ENCODE results near the gene CDH23. TPM values are rescaled to one million over a fixed set of nuclear protein-coding genes. Genes with fewer than 3 reads are reported as not detected.

Gene CDH23
- total RNA-seq, 2 donors from 2014 or later = 1.7 to 11.2 TPM

- no peak for ATAC-seq
- H3K36me3 Mint-ChIP-seq = peaks cover 31 to 39% of the 10 kb centered on the region in 2 donors
- no peaks in the 10 kb centered on the region for H3K9me3 Mint-ChIP-seq
- no peak for DNase-seq (ENCODE audit: low spot score in 2 of 2)
- peak overlapping the region; percentile 85 to 89 for H3K27ac Mint-ChIP-seq
These were observed 357.3 kb downstream of the CDH23 start for GRCh38 chr10:71753960-71754505.

- ATAC-seq = no peak
- H3K27ac Mint-ChIP-seq = peak overlapping the region in 1 of 2 donors; percentile 85
- H3K36me3 Mint-ChIP-seq = peaks cover 31 to 36% of the 10 kb centered on the region in 2 donors
These were observed 357.8 kb downstream of the CDH23 start for GRCh38 chr10:71754562-71754961.

GRCh38 chr10:71755179-71755879, 358.6 kb downstream of the CDH23 start:
- peak overlapping the region in 1 of 2 donors; percentile 85 for H3K27ac Mint-ChIP-seq
- no peak for DNase-seq (ENCODE audit: low spot score in 2 of 2)
- peaks cover 31 to 38% of the 10 kb centered on the region in 2 donors for H3K36me3 Mint-ChIP-seq
- no peaks in the 10 kb centered on the region for H3K9me3 Mint-ChIP-seq
- ATAC-seq = no peak

More at GRCh38 chr10:71754562-71754961, 357.8 kb downstream of the CDH23 start:
- no peaks in the 10 kb centered on the region for H3K9me3 Mint-ChIP-seq
- no peak for DNase-seq (ENCODE audit: low spot score in 2 of 2)

GRCh38 chr10:71756311-71757191, 359.8 kb downstream of the CDH23 start:
- Mint-ChIP-seq H3K9me3 (no peaks in the 10 kb centered on the region), H3K27ac (peak overlapping the region; percentile 84 to 92), H3K36me3 (peaks cover 31 to 34% of the 10 kb centered on the region in 2 donors)
- ATAC-seq = peak; percentile 68 to 95
- DNase-seq (ENCODE audit: low spot score in 2 of 2) = no peak

- Mint-ChIP-seq H3K36me3 (peaks cover 27 to 30% of the 10 kb centered on the region in 2 donors), H3K27ac (peak overlapping the region; percentile 84 to 92), H3K9me3 (no peaks in the 10 kb centered on the region)
- DNase-seq (ENCODE audit: low spot score in 2 of 2) (no peak), ATAC-seq (peak in 1 of 2 donors; percentile 5)
These were observed 360.7 kb downstream of the CDH23 start for GRCh38 chr10:71757399-71757922.

- peak; percentile 29 to 83 for ATAC-seq
- no peaks in the 10 kb centered on the region for H3K9me3 Mint-ChIP-seq
- peak overlapping the region; percentile 35 to 66 for H3K27ac Mint-ChIP-seq
- no peak for DNase-seq (ENCODE audit: low spot score in 2 of 2)
- H3K36me3 Mint-ChIP-seq = peaks cover 8 to 16% of the 10 kb centered on the region in 2 donors
These were observed 364.4 kb downstream of the CDH23 start for GRCh38 chr10:71761105-71761511.

GRCh38 chr10:71761541-71762113, 364.9 kb downstream of the CDH23 start:
- no peak for ATAC-seq
- Mint-ChIP-seq H3K9me3 (no peaks in the 10 kb centered on the region), H3K27ac (peak overlapping the region; percentile 35 to 66), H3K36me3 (peaks cover 8 to 14% of the 10 kb centered on the region in 2 donors)
- DNase-seq (ENCODE audit: low spot score in 2 of 2) = no peak

GRCh38 chr10:71762324-71762723, 365.6 kb downstream of the CDH23 start:
- no peak for ATAC-seq
- no peak for DNase-seq (ENCODE audit: low spot score in 2 of 2)
- H3K9me3 Mint-ChIP-seq = no peaks in the 10 kb centered on the region
- peak overlapping the region in 1 of 2 donors; percentile 55 for H3K27ac Mint-ChIP-seq
- H3K36me3 Mint-ChIP-seq = peaks cover 12 to 18% of the 10 kb centered on the region in 2 donors

- Mint-ChIP-seq H3K27ac (peak overlapping the region; percentile 88 to 93), H3K9me3 (no peaks in the 10 kb centered on the region), H3K36me3 (peaks cover 12 to 18% of the 10 kb centered on the region in 2 donors)
- DNase-seq (ENCODE audit: low spot score in 2 of 2) (no peak), ATAC-seq (no peak)
These were observed 366.8 kb downstream of the CDH23 start for GRCh38 chr10:71763352-71764127.

- H3K36me3 Mint-ChIP-seq = peaks cover 9 to 25% of the 10 kb centered on the region in 2 donors
- no peak for ATAC-seq
These were observed 368.6 kb downstream of the CDH23 start for GRCh38 chr10:71765176-71765904.

GRCh38 chr10:71765906-71766716, 369.4 kb downstream of the CDH23 start:
- peak overlapping the region; percentile 88 to 93 for H3K27ac Mint-ChIP-seq
- no peaks in the 10 kb centered on the region for H3K9me3 Mint-ChIP-seq
- H3K36me3 Mint-ChIP-seq = peaks cover 6 to 31% of the 10 kb centered on the region in 2 donors
- ATAC-seq (no peak), DNase-seq (ENCODE audit: low spot score in 2 of 2) (no peak)

More at GRCh38 chr10:71765176-71765904, 368.6 kb downstream of the CDH23 start:
- DNase-seq (ENCODE audit: low spot score in 2 of 2) = no peak
- H3K9me3 Mint-ChIP-seq = no peaks in the 10 kb centered on the region
- peak overlapping the region; percentile 88 to 93 for H3K27ac Mint-ChIP-seq

- DNase-seq (ENCODE audit: low spot score in 2 of 2) = no peak
- peak in 1 of 2 donors; percentile 11 for ATAC-seq
- Mint-ChIP-seq H3K9me3 (no peaks in the 10 kb centered on the region), H3K36me3 (peaks cover 6 to 39% of the 10 kb centered on the region in 2 donors), H3K27ac (peak overlapping the region; percentile 88 to 89)
These were observed 370.1 kb downstream of the CDH23 start for GRCh38 chr10:71766717-71767419.

- peaks cover 6 to 46% of the 10 kb centered on the region in 2 donors for H3K36me3 Mint-ChIP-seq
- no peaks in the 10 kb centered on the region for H3K9me3 Mint-ChIP-seq
These were observed 370.8 kb downstream of the CDH23 start for GRCh38 chr10:71767420-71768035.

More at GRCh38 chr10:71767420-71768035, 370.8 kb downstream of the CDH23 start:
- H3K27ac Mint-ChIP-seq = peak overlapping the region; percentile 88 to 96
- no peak for DNase-seq (ENCODE audit: low spot score in 2 of 2)
- no peak for ATAC-seq
